ENCODE data around the gene OR13C8.

Gene OR13C8

GRCh38 chr9:104611213-104611612 is 42.2 kb downstream of the OR13C8 start:
- DNase-seq (ENCODE audit: low read depth in 3 of 3), result no peak

- DNase-seq (ENCODE audit: low read depth in 3 of 3), result no peak
Measured at GRCh38 chr9:104617418-104617817, 48.5 kb downstream of the OR13C8 start.

- no peak for DNase-seq (ENCODE audit: low read depth in 3 of 3)
Measured at GRCh38 chr9:104618104-104618503, 49.1 kb downstream of the OR13C8 start, which contains the start of gene OR13C9. Gene OR13C9 (minus strand): TSS chr9:104618204. CDS start chr9:104618204, 0 bp downstream.

Measured in stimulated activated CD4-positive, alpha-beta T cell treated with anti-CD3 and anti-CD28 coated beads, TNF-alpha, amount 100 ng/mL, for 4 hours (primary cell).